HG02571 (cell line): Measurements from ENCODE around the gene CEP85.
A peak's percentile ranks its signal among the peaks of the same experiment; 100 is the strongest.
"Not testable (repeated sequence)": the region's sequence is repeated elsewhere in the genome, so short reads cannot be mapped to it uniquely, and the experiment has no call there.

ENCODE experiments used
- ATAC-seq: cut with Tn5 transposase; IDR thresholded peaks from one replicate; pipeline ENCODE4 v1.9.1; 2021; ENCODE audit warnings: mild to moderate bottlenecking, moderate library complexity; ENCODE audit not compliant: unreplicated experiment

The CEP85 gene

DNA sequence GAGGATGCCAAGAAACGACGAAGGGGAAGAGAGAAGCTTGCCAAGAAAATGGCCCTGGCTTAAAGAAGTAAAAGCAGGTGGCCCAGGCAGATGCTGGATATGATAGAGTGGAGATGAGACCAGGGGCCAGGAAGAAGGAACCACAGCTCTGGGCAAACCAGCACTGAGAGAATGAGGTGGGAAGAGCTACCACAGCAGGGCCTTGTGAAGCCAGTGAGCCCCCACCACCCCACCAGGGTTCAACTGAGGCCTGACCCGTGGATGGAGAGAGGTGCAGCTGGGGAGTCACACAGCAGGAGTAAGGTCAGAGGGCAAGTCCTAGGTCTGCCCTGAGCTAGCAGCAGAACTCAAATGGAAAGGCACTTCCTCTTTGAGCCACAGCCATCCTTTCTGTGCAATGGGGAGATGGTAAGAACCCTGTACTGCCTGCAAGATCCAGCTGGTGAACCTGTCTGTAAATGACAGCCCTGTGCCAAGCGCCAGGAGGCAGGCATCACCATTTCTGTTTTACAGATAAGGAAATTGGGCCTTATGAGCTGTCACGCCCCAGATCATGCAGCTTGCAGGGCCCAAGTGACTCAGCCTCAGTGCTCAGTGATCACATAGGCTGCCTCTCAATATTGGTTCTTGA is 54.4 kb downstream of the CEP85 start:
- no peak for ATAC-seq

DNA sequence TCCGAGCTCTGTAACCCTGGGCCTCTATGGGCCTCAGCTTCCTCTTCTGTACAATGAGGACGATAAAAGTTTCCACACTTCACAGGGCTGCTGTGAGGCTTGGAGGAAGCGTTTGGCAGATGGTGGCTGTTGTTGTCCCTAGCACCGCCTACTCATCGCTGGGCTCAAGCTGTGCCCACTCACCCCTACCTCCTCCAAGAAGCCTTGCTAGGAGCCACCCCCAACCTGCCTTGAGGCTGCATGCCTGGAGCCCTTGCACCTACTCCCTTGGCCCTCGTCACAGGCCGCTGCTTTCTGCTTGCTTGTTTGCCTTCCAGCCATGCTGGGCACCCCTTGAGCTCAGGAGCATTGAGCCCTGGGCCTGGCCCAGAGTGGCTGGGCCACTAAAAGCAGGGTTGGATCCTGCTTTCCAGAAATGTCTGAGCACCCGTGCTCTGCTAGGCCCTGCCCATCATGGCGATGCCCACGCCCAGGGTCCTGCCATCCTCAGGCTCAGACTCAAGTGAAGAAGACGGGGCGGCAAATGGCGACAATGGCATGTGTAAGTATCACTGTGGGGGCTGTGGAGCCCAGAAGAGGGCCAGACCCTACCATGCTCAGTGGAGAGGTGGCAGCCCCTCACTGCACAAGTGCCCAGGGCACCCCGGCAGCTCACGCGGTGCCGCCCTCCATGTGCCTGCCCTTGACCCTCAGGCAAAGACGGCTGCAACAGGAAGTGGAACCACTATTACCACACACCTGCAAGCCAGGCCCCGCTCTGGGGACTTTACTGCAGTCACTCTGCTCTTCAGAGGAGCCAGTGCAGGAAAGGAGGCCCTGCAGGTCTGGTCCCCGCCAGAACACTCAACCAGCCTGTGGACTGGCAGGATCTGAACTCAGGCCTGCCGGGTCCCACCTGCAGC is 55.4 kb downstream of the CEP85 start:
- peak; percentile 33 for ATAC-seq

GRCh38 chr1:26290122-26290881 is 56.3 kb downstream of the CEP85 start:
- ATAC-seq = no peak

DNA sequence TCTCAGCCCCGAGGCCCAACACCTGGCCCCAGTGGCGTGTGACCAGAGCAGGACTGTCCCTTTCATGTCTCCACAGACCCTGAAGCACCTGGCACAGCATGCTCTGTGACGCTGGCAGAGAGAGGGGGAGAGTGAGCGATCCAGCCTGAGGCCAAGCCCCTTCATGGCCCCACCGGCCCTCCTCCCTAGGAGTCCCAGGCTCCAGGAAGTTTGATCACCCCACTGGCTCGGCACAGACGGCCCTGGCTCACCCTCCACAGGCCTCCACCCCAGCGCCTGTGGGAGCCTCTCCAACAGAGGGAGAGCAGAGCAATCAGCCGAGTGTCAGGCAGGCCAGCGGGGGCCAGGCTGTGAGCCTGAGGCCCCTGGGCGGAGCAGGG is 56.9 kb downstream of the CEP85 start:
- no peak for ATAC-seq

GRCh38 chr1:26291433-26291832 is 57.4 kb downstream of the CEP85 start:
- ATAC-seq = no peak

DNA sequence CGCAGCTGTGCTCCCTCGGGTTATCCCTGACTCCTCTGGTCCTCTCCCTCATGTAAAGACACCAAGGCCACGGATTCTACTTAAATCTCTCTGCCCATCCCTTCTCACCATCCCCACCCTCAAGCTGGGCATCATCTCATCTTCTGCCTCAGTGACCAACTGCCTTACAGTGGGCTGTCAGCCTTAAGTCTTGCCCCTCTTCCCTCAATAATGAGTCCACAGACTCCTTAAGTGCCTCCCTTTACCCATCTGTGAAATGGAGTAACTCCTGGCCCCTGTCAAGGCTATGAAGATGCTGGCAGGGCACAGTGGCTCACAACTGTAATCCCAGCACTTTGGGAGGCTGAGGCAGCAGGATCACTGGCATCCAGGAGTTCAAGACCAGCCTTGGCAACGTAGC is 57.9 kb downstream of the CEP85 start:
- no peak for ATAC-seq

GRCh38 chr1:26292735-26293134 is 58.7 kb downstream of the CEP85 start:
- ATAC-seq = not testable (repeated sequence)

DNA sequence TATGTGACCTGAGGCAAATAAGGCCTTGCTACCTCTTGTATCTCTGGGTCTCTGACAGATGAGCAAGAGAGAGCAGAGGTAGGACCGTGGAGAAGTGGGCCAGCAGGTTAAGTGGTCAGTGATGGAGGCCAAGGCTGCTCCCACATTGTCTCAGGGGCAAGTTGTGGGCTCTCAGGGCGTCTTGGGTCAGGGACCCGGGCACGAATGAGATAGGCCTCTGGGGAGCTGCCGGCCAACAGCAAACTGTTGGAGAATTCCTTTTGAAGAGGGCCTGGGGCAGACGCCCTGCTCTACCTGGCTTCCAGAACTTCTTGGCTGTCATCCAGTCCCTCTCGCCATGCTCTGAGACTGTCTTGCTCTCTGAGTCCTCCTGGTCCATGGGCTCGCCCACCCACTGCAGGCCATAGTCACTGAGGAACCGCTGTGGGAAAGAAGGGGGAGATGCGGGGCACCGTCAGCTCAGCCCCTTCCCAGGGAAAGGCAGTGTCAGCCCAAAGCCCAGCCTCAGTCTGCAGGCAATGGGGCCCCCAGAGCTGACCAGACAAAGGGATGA is 60.0 kb downstream of the CEP85 start:
- no peak for ATAC-seq

DNA sequence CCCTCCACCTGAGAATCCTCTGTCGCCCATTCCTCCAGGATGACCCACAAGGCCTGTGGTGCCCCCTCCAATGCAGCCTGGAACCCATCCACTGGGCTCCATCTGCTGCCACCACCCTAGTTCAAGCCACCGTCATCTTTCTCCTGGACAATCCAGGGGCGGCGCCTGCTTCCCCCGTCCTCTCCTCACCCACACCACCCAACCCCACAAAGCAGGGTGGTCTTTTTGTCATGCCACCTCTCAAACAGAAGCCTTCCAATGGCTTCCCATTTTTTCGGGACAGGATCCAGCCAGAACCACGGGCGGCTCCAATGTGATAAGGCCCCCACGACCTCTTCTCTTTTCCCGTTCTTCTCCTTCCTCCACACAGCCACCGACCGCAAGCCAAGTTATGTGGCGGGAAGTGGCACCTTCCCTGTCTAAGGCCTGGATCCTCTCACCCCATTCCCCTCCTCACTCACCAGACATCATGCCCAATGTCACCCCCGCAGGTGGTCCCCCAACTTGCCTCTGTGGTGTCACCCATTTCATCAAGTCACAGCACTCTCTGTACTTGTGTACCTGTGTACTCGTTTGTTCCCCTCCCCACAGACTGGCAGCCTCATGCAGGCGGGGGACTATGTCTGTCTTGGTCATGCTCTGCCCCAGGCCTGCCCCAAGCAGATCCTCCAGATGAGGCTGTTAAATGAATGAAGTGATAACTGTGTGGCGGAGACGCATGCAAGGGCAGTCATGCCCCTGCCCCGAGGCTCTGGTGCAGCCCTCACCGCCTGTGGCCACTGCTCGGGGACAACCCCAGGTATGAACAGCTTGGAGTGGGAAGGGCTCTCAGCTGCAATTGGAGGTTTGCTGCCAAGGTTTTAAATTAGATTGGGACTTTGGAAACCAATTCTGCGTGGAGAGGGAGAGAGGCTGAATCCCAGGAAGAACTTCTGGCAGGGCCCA is 61.5 kb downstream of the CEP85 start:
- no peak for ATAC-seq

DNA sequence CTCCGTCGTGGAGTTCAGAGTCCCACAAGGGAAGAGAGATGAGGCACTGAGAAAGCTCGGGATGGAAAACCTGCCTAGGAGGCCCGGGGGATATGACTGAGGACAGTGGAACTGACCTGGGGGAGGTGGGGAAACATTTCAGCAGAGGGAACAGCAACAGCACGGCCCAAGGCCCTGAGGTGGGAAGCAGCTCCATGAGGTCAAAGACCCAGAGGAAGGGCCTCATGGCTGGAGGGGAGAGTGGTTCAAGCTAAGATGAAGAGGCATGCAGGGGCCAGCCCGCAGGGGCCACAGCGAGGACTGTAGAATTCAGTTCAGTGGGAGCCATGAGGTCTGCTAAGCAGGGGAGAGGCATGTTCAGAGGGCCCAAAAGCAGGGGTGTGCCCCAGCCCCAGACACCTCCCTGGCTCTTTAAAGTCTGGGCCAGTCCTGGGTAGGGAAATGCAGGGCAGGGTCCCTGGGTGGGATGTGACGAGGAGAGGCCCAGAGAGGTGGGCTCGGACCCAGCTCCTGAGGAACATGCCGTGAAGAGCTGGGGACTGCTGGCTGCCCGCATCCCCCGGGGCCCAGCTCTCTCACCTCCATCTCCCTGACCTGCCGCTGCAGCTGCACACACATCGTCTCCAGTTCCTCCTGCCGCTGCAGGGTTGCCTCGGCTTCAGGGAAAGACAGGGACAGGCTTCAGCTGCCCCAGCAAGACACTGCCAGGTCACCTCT is 62.5 kb downstream of the CEP85 start:
- ATAC-seq = no peak

DNA sequence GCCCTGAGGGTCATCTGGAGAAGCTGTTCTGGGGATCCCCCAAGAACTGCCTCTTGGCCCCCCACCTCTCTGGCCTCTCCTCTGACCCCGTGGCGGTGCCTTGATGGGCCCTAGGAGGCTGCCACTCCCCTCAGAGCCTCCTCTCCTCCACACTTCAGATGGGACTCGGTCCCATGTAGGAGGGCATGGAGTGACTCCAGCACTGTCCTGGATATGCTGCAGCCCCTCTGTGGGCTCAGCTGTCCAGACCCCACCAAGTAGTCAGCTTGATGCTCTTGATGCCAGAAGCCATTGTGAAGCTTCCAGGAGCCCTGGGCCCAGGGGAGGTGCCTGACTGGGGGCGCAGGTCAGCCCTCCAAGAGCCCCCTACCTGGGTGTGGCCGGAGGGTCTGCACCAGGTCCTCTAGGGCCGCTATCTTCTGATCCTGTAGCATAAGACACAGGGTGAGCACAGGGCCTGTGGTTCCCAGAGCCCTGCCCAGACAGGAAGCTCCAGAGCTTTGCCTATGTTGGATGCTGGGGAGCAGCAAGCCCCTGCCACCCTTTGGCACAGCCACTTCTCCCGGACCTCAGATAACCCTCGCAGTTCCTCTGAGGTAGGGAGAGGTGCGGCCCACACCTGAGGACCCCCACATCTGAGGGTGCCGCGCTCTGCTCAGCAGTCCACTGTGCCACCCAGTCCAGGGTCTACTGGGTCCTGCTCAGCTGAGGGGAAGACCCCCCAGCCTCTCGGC is 63.2 kb downstream of the CEP85 start:
- no peak for ATAC-seq

- no peak for ATAC-seq
Observed at GRCh38 chr1:26297791-26298124, 63.8 kb downstream of the CEP85 start.

- ATAC-seq = no peak
Observed at GRCh38 chr1:26300578-26301275, 66.7 kb downstream of the CEP85 start.

DNA sequence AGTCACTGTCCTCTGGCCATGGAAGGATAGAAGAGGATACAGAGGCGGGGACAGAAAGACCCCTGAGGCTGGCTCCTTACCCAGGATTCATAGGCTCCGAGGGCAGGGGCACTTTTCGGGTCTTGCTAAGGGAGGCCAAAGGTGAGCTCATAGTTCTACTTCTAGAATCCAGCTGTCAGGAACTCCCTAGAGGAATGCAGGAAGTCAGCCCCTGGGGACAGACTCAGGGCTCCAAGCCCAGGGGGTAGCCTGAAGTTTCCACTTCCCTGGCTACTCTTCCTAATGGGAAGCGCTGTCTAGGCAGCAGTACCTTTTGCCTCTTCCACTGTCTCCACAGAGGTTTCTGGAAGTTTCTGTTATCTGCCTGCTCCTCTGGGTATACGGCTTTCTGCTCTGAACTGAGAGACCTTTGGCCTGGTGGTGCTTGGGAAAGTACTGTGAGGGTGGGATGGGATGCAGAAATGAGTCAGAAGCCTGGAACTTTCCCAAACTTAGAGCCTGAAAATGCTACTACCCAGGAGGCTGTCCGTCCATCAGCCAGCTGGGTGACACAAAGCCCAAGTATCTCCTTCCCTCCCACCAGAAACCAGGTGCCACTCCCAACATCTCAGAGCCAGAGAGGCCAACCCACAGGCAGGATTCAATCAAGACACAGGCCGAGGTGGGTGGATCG is 68.9 kb downstream of the CEP85 start:
- no peak for ATAC-seq

- no peak for ATAC-seq
Observed at GRCh38 chr1:26305667-26306289, 71.8 kb downstream of the CEP85 start.

- ATAC-seq = peak; percentile 99
Observed at GRCh38 chr1:26306290-26307229, 72.6 kb downstream of the CEP85 start, which contains the start of gene UBXN11. TSS of gene UBXN11 (minus strand) at chr1:26306636. CDS start at chr1:26302883, 3,753 bp downstream.
